Measurements from ENCODE around the gene ATP12A. TPM values are rescaled to one million over a fixed set of nuclear protein-coding genes. Genes with fewer than 3 reads are reported as not detected.

ATP12A gene
- total and polyA plus RNA-seq, 2 donors (not counting 1 experiment from before 2014, with no cell fraction given) = not detected

GRCh38 chr13:24661713-24662112 is 18.5 kb upstream of the ATP12A start:
- Histone ChIP-seq H2AFZ (ENCODE audit: low read length) (no peak overlapping the region), H3K36me3 (ENCODE audit: control insufficient read depth, insufficient read depth, low read length) (no peaks in the 10 kb centered on the region), H3K9me3 (ENCODE audit: control insufficient read depth, insufficient read depth, low read depth, low read length) (no peaks in the 10 kb centered on the region), H3K4me2 (ENCODE audit: extremely low read depth, insufficient read depth, low read length) (no peak overlapping the region), H4K20me1 (ENCODE audit: control insufficient read depth, extremely low read depth, insufficient read depth, low read length) (no peaks in the 10 kb centered on the region), H3K4me3 (replicated peaks in 1 of 4; ENCODE audit: control extremely low read depth in 1 of 4, insufficient read depth in 1 of 4, low read depth in 3 of 4, low read length in 4 of 4) (no peak overlapping the region), H3K9ac (ENCODE audit: insufficient read depth, low read length) (no peak overlapping the region), H3K4me1 (ENCODE audit: control insufficient read depth, extremely low read depth, insufficient read depth, low read length) (no peaks in the 10 kb centered on the region), H3K27me3 (ENCODE audit: control insufficient read depth, insufficient read depth, low read length) (no peaks in the 10 kb centered on the region), H3K27ac (ENCODE audit: insufficient read depth, low read length) (no peak overlapping the region), H3K79me2 (ENCODE audit: control insufficient read depth, insufficient read depth, low read length) (no peaks in the 10 kb centered on the region)
- TF ChIP-seq CTCF (conservative IDR thresholded peaks at IDR 0.05 in 1 of 2, IDR thresholded peaks at IDR 0.05 in 1 of 2; ENCODE audit: low read depth in 1 of 2, low read length in 2 of 2) = no peak
- no peak for TF ChIP-seq EZH2 (IDR thresholded peaks at IDR 0.05; ENCODE audit: low read length, missing control alignments)
- no peak for DNase-seq (ENCODE audit: low read depth in 2 of 2)

- Histone ChIP-seq H4K20me1 (ENCODE audit: control insufficient read depth, extremely low read depth, insufficient read depth, low read length) (no peaks in the 10 kb centered on the region), H3K36me3 (ENCODE audit: control insufficient read depth, insufficient read depth, low read length) (no peaks in the 10 kb centered on the region), H3K9ac (ENCODE audit: insufficient read depth, low read length) (no peak overlapping the region), H3K27ac (ENCODE audit: insufficient read depth, low read length) (no peak overlapping the region), H3K4me2 (ENCODE audit: extremely low read depth, insufficient read depth, low read length) (no peak overlapping the region), H3K4me3 (replicated peaks in 1 of 4; ENCODE audit: control extremely low read depth in 1 of 4, insufficient read depth in 1 of 4, low read depth in 3 of 4, low read length in 4 of 4) (no peak overlapping the region), H3K27me3 (ENCODE audit: control insufficient read depth, insufficient read depth, low read length) (no peaks in the 10 kb centered on the region), H3K4me1 (ENCODE audit: control insufficient read depth, extremely low read depth, insufficient read depth, low read length) (no peaks in the 10 kb centered on the region), H3K9me3 (ENCODE audit: control insufficient read depth, insufficient read depth, low read depth, low read length) (no peaks in the 10 kb centered on the region), H2AFZ (ENCODE audit: low read length) (no peak overlapping the region), H3K79me2 (ENCODE audit: control insufficient read depth, insufficient read depth, low read length) (no peaks in the 10 kb centered on the region)
- no peak for DNase-seq (ENCODE audit: low read depth in 2 of 2)
- no peak for TF ChIP-seq EZH2 (IDR thresholded peaks at IDR 0.05; ENCODE audit: low read length, missing control alignments)
- no peak for TF ChIP-seq CTCF (conservative IDR thresholded peaks at IDR 0.05 in 1 of 2, IDR thresholded peaks at IDR 0.05 in 1 of 2; ENCODE audit: low read depth in 1 of 2, low read length in 2 of 2)
Measured at GRCh38 chr13:24662195-24663088, 17.8 kb upstream of the ATP12A start.

GRCh38 chr13:24663089-24663395 is 17.2 kb upstream of the ATP12A start:
- no peak for DNase-seq (ENCODE audit: low read depth in 2 of 2)
- no peaks in the 10 kb centered on the region for H3K9me3 ChIP-seq (ENCODE audit: control insufficient read depth, insufficient read depth, low read depth, low read length)
- H3K79me2 ChIP-seq (ENCODE audit: control insufficient read depth, insufficient read depth, low read length) = no peaks in the 10 kb centered on the region
- no peak overlapping the region for H3K4me3 ChIP-seq (replicated peaks in 1 of 4; ENCODE audit: control extremely low read depth in 1 of 4, insufficient read depth in 1 of 4, low read depth in 3 of 4, low read length in 4 of 4)
- no peak overlapping the region for H2AFZ ChIP-seq (ENCODE audit: low read length)
- no peak overlapping the region for H3K9ac ChIP-seq (ENCODE audit: insufficient read depth, low read length)
- no peaks in the 10 kb centered on the region for H3K36me3 ChIP-seq (ENCODE audit: control insufficient read depth, insufficient read depth, low read length)
- no peaks in the 10 kb centered on the region for H3K4me1 ChIP-seq (ENCODE audit: control insufficient read depth, extremely low read depth, insufficient read depth, low read length)
- no peaks in the 10 kb centered on the region for H4K20me1 ChIP-seq (ENCODE audit: control insufficient read depth, extremely low read depth, insufficient read depth, low read length)
- no peak overlapping the region for H3K4me2 ChIP-seq (ENCODE audit: extremely low read depth, insufficient read depth, low read length)
- no peaks in the 10 kb centered on the region for H3K27me3 ChIP-seq (ENCODE audit: control insufficient read depth, insufficient read depth, low read length)
- H3K27ac ChIP-seq (ENCODE audit: insufficient read depth, low read length) = no peak overlapping the region
- TF ChIP-seq CTCF (conservative IDR thresholded peaks at IDR 0.05 in 1 of 2, IDR thresholded peaks at IDR 0.05 in 1 of 2; ENCODE audit: low read depth in 1 of 2, low read length in 2 of 2) (no peak), EZH2 (IDR thresholded peaks at IDR 0.05; ENCODE audit: low read length, missing control alignments) (no peak)

Data from fibroblast of lung (primary cell).